ENCODE measurements around the gene DYNC2H1.
"Not testable (repeated sequence)": the region's sequence is repeated elsewhere in the genome, so short reads cannot be mapped to it uniquely, and the experiment has no call there.

DYNC2H1 gene

DNA sequence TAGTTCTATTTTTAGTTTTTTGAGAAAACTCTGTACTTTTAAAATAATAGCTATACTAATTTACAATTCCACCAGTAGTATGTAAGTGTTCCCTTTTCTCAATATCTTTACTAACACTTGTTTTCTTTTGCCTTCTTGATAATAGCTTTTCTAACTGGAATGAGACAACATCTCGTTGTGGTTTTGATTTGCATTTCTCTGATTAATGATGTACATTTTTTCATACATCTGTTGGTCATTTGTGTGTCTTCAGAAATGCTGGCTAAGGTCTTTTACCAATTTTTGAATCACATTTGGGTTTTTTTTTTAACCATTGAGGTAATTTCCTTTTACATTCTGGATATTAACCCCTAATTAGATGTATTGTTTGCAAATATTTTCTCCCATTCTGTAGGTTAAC, 258.9 kb downstream of the DYNC2H1 start:
- peak; percentile 25 for DNase-seq (ENCODE audit: low read depth)

DNA sequence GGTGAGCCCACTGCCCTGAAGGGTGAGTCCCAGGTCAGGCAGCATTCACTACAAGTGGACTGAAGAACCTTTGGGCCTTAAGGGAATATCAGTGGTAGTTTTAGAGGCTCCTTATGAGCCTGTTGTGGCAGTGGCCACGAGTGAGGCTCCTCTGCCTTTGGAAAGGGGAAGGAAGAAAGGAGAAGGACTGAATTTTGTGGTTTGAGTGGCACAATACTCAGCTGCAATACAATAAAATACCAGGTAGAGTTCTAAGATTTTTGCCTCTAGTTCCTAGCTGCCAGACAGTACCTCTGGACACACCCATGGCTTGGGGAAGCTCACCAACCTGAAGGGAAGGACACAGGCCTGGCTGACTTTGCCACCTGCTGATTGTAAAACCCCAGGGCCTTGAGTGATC, 260.9 kb downstream of the DYNC2H1 start:
- DNase-seq (ENCODE audit: low read depth) = no peak

- DNase-seq (ENCODE audit: low read depth) = no peak
Measured at GRCh38 chr11:103372906-103373305, 263.7 kb downstream of the DYNC2H1 start.

GRCh38 chr11:103374227-103374626, 265.0 kb downstream of the DYNC2H1 start:
- not testable (repeated sequence) for DNase-seq (ENCODE audit: low read depth)

DNA sequence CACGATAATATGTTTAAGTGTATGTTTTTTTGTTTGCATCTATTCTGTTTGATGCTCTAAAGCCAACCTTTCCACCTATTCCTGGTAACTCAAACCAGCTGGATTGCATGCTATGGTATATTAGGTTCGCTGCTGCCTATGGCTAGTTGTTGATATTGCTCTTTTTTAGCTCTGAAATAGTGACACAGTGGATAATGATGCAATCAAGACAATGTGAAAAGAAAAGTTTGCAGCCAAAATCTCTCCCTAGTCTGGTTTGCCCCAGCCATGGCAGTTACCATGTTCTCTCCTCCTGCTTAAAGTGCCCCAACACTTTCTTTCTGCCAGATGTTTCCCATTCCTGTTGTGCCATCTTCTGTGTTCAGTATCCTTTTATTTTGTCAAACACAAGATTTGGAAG, 269.7 kb downstream of the DYNC2H1 start:
- DNase-seq (ENCODE audit: low read depth) = no peak

DNA sequence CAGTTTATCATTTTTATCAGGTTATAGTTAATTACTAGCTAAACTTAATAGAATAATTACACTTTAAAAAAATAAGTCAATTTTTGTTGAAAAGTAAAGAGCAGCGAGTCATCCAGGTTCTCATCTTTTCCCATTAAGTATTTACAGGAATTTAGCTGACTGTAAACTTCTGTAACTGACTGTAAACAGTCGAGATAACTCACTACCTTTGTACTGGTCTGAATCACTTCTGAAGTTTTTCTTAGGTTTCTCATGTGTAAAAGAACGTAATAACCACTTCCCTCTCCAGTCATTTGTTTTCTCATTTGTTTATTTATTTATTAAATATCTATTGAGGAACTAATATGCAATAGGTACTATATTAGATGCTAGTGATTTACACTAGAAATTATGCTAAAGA, 270.8 kb downstream of the DYNC2H1 start:
- no peak for DNase-seq (ENCODE audit: low read depth)

DNA sequence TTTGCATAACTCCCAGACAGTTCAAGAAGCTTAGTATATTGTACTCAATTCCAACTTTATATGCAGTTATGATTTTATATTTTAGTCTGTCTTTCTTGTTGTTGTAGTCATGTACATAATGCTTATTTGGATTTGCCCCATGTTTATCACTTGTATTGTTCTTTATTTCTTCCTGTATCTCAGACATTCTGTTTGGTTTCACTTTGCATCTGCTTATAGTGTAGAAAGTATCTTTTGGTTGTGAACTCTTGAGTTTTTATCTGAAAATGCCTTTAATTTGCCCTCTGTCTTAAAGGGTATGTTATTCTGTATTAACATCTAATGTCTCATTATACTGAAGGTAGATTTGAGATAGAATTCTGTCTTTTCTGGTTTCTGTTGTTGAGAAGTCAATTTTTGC, 275.4 kb downstream of the DYNC2H1 start:
- no peak for DNase-seq (ENCODE audit: low read depth)

DNA sequence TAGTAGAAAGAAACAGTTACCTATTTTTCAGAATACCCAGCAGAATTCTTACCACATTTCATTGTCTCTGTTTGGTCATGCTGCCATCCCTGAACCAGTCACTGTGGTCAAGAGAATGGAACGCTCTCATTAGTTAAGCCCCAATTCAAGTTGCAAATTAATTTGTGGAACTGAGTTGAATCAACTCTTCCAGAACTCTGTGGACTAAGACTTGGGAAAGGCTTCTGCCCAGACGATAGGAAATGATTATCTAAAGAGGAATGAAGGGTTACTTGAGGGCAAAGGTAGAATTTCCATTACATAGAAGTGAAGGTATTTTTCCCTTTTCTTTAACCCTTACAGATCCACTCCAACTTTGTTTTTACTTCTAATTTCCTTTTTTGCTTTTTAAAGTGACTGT, 286.4 kb downstream of the DYNC2H1 start:
- DNase-seq (ENCODE audit: low read depth) = peak; percentile 50

DNA sequence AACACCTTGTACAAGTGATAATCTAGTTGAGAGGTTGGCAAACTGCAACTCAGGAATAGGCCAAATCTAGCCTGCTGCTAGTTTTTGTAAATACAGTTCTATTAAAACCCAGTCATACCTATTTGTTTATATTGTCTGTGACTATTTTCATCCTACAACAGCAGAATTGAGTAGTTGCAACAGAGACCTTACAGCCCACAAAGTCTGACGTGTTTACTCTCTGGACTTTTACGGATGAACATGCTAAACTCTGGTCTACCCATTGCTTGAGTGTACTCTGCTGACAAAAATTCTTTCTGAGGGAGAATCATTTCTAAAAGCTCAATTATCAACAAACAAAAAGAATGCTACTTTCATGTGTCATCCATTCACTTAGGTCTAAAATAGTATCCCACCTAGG, 287.0 kb downstream of the DYNC2H1 start:
- no peak for DNase-seq (ENCODE audit: low read depth)

- no peak for DNase-seq (ENCODE audit: low read depth)
Measured at GRCh38 chr11:103397369-103397768, 288.1 kb downstream of the DYNC2H1 start.

DNA sequence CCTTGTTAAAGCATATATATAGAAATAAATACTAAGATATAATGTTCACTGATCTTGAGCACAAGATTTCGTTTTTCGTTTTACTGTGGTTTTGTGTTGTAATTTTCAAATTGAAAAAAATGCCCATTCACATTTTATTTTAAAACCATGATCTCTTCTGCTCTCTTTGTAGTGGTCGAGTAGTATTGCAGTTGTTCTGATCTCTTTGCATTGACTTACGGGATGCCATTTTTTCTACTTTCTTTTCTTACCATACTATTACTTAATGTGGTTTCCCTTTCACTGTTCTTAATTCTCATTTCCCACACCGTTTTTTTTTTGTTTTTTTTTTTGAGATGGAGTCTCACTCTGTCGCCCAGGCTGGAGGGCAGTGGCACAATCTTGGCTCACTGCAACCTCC, 289.6 kb downstream of the DYNC2H1 start:
- no peak for DNase-seq (ENCODE audit: low read depth)

DNA sequence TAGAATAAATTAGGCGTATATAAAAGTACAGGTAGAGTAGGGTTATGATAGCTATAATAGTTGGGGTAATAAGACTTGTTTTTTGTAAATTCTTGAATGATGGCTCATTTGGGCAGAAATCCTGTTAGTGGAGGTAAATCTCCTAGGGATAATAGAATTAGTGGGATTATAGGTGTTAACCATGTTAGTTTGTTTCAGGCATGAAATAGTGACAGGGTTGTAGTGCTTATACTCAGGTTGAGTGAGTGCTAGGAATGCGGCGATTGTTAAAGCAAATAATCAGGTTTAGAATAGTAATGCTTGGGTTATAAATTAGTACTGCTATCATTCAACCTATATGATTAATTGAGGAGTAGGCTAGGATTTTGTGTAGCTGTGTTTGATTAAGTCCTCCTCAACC, 297.1 kb downstream of the DYNC2H1 start:
- DNase-seq (ENCODE audit: low read depth) = no peak

DNA sequence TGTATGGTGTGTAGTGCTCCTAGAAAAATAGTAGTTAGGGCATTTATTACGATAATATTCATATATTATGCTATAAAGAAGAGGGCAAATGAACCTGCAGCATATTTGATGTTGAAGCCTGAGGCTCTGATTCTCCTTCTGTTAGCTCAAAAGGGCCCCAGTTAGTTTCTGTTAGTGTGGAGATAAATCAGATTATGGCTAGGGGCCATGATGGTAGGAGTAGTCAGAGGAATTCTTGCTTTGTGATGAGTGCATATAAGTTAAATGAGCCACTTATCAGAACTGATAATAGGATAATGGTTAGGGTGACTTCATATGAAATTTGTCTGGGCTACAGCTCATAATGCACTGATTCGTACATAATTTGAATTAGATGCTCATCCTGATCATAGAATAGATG, 298.4 kb downstream of the DYNC2H1 start:
- no peak for DNase-seq (ENCODE audit: low read depth)

DNA sequence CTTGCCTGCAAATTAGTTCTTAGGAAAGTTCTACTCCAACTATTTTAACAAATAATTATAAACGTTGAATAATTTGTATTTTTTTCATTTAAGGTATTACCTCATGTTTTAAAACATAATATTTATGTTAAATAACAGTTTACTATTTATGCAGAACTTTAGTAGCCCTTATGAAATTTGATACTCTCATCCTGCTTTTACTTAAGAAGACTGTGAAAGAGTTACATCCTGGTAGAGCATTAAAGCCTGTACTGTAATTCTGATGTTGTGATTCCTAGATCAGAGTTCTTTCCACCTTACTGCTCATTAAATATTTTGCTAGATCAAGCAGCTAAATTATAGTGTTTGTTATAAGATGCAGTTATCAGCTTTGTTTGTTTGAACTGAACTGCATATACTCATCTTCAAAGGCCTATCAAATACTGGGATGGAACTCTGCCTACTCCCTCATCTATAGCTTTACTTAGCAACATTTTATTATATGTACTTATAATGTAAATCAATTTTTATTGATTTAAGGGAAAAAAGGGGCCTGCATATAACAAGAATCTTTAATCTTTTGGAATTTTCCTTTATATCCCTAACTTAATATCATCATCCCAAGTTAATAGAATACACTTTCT, 304.2 kb downstream of the DYNC2H1 start:
- no peak for DNase-seq (ENCODE audit: low read depth)

DNA sequence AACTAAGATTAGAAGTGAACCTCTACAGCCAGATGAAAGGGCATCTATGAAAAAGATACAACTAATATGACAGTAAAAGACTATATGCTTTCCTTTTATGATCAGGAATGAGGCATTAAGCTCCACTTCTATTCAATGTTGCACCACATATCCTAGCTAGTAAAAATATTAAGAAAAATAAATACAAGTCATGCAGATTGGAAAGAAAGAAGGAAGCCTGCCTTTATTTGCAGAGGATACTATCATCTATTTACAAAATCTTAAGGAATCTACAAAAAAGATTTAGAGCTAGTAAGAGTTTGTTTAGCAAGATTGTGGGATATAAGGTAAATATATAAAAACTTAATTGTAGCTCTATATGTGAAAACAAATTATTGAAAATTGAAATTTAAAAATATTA, 308.8 kb downstream of the DYNC2H1 start:
- no peak for DNase-seq (ENCODE audit: low read depth)

DNA sequence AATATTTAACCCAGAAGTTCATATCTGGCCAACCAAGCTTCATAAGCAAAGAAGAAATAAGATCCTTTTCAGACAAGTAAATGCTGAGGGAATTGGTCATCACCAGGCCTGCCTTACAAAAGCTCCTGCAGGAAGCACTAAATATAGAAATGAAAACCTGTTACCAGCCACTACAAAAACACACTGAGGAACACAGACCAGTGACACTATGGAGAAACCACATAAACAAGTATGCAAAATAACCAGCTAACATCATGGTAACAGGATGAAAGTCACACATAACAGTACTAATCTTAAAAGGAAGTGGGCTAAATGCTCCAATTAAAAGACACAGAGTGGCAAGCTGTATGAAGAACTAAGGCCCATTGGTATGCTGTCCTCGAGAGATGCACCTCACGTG, 311.4 kb downstream of the DYNC2H1 start:
- DNase-seq (ENCODE audit: low read depth) = peak; percentile 34

DNA sequence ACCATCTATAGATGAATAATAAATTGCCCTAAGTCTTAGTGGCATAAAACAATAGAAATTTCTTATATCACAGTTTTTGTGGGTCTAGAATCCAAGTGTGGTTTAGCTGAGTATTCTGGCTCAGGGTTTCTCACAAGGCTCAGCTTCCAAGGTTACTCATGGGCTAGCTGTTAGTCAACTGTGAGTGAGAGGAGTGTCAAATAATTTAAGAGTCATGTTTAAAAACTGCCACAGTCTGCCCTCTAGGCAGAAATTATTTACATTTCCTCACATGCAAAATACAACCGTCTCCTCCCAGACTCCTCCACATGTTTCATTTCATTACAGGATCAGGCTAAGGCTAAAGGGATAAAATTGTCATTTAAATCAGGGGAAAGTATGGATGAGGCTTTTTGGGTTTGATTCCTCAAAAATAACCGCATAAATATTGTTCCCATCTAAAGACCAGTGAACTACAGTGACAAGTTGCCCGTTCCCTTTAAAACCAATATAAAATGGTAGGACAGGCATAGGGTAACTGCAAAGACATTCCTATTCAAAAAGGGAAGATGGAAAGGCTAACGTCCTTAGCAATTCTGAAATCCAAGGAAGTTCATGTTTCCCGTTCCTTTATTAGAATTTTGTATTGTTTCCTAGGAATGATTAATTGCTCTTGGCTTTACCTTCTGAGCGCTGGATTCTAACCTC, 324.3 kb downstream of the DYNC2H1 start:
- peak; percentile 61 for DNase-seq (ENCODE audit: low read depth)

- DNase-seq (ENCODE audit: low read depth) = no peak
Measured at GRCh38 chr11:103434073-103434411, 324.8 kb downstream of the DYNC2H1 start.

- DNase-seq (ENCODE audit: low read depth) = no peak
Measured at GRCh38 chr11:103436131-103436770, 327.0 kb downstream of the DYNC2H1 start.

DNA sequence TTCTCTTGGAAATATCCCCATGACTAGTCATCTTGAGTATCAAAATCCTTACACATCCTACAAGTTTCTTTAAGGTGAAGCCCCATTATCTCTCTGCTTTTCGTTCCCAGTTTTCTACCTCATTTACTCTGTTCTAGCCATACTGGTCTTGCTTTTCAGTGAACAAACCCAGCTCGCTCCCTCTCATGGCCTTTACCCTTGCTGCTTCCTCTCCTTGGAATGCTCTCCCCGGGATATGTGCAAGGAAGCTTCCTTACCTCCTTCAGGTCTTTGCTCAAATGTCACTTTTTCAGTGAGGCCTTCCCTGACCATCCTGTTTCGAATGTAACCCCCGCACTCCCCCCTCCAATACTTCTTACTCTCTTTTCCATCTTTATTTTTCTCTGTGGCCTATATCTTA, 331.8 kb downstream of the DYNC2H1 start:
- DNase-seq (ENCODE audit: low read depth) = no peak

DNA sequence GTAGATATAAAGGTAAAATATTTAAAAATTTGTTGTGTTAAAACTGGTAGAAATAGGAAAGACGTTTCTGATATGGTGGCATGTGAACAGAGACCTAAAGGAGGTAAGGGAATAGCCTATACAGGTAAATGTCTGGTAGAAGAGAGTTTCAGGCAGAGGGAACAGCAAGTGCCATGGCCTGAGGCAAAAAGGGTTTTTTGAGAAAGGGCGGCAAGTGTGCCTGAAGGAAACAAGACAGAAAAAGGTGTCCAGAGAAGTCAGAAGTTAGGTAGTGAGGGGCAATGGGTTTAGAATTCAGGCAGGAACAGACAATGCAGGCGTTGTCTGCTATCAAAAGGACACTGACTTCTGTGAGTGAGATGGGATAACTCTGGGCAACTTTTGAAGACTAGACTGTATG, 339.7 kb downstream of the DYNC2H1 start:
- no peak for DNase-seq (ENCODE audit: low read depth)

DNA sequence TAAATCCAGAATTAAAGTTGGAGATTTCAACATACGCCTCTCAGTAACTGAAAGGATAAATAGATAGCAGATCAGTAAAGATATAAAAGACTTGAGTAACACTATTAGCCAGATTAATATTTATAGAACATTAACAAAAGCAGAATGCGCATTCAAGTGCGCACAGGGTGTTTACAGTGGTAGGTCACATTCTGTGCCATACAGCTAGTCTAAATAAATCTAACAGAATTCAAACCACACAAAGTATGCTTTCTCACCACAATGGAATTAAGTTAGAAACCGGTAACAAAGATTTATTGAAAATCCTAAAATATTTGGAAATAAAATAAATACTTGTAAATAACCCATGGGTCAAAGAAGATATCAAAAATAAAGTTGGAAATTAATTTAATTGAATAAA, 341.0 kb downstream of the DYNC2H1 start:
- DNase-seq (ENCODE audit: low read depth) = no peak

GRCh38 chr11:103453126-103453525, 343.9 kb downstream of the DYNC2H1 start:
- DNase-seq (ENCODE audit: low read depth) = no peak
